Measurements from ENCODE around the gene INHBE. TPM values are rescaled to one million over a fixed set of nuclear protein-coding genes. Genes with fewer than 3 reads are reported as not detected.
"Not testable (repeated sequence)": the region's sequence is repeated elsewhere in the genome, so short reads cannot be mapped to it uniquely, and the experiment has no call there.

Gene INHBE
- total RNA-seq, 4 donors from 2014 or later: not detected

GRCh38 chr12:57489157-57489641 is 34.1 kb downstream of the INHBE start:
- peaks cover 8 to 16% (median 14%) of the 10 kb centered on the region in 4 donors for H3K4me1 ChIP-seq
- 81 to 85% methylated on average over 3 to 5 of the region's 5 CpGs for WGBS, 2 donors (ENCODE audit: low coverage in 1 of 2)
- in situ Hi-C loops (cut with MboI; ENCODE audit: low pct_ligation_motif_present in 1 of 4, low pct_unique_long_range_greater_than_20kb in 1 of 4, low sequenced_read_pairs in 3 of 4) (no loop called here), intact Hi-C loops (cut with DNase I; ENCODE audit: low total_unique reads) (no loop called here)
- no peak for DNase-seq
- no peaks in the 10 kb centered on the region for H3K9me3 ChIP-seq
- H3K27ac ChIP-seq: peak overlapping the region in 1 of 4 donors; percentile 87
- H3K4me3 ChIP-seq: peak overlapping the region in 2 of 4 donors; percentile 63 to 81
- TF ChIP-seq POLR2A (IDR thresholded peaks at IDR 0.05): no peak
- no peak for TF ChIP-seq POLR2AphosphoS5 (IDR thresholded peaks at IDR 0.05)
- TF ChIP-seq CTCF (IDR thresholded peaks at IDR 0.05): no peak
- no peak for TF ChIP-seq EP300 (IDR thresholded peaks at IDR 0.05; ENCODE audit: low read depth)
- peaks cover 0 to 21% (median 8%) of the 10 kb centered on the region in 4 donors for H3K36me3 ChIP-seq
- H3K27me3 ChIP-seq: no peaks in the 10 kb centered on the region

GRCh38 chr12:57490126-57490525 is 35.0 kb downstream of the INHBE start:
- intact Hi-C loops (cut with DNase I; ENCODE audit: low total_unique reads) (no loop called here), in situ Hi-C loops (cut with MboI; ENCODE audit: low pct_ligation_motif_present in 1 of 4, low pct_unique_long_range_greater_than_20kb in 1 of 4, low sequenced_read_pairs in 3 of 4) (no loop called here)
- Histone ChIP-seq H3K27ac (no peak overlapping the region), H3K4me1 (peaks cover 8 to 16% (median 14%) of the 10 kb centered on the region in 4 donors), H3K9me3 (no peaks in the 10 kb centered on the region), H3K36me3 (peaks cover 0 to 21% (median 8%) of the 10 kb centered on the region in 4 donors), H3K4me3 (no peak overlapping the region), H3K27me3 (no peaks in the 10 kb centered on the region)
- 94 to 100% methylated on average over 3 to 4 of the region's 4 CpGs for WGBS, 2 donors (ENCODE audit: low coverage in 1 of 2)
- no peak for TF ChIP-seq CTCF (IDR thresholded peaks at IDR 0.05)
- no peak for TF ChIP-seq POLR2A (IDR thresholded peaks at IDR 0.05)
- no peak for TF ChIP-seq EP300 (IDR thresholded peaks at IDR 0.05; ENCODE audit: low read depth)
- TF ChIP-seq POLR2AphosphoS5 (IDR thresholded peaks at IDR 0.05): no peak
- DNase-seq: no peak

- H3K4me3 ChIP-seq: no peak overlapping the region
- no peaks in the 10 kb centered on the region for H3K9me3 ChIP-seq
- in situ Hi-C loops (cut with MboI; ENCODE audit: low pct_ligation_motif_present in 1 of 4, low pct_unique_long_range_greater_than_20kb in 1 of 4, low sequenced_read_pairs in 3 of 4) (no loop called here), intact Hi-C loops (cut with DNase I; ENCODE audit: low total_unique reads) (no loop called here)
- no peak for DNase-seq
- H3K27ac ChIP-seq: no peak overlapping the region
- 76 to 90% methylated on average over 5 to 15 of the region's 15 CpGs for WGBS, 2 donors (ENCODE audit: low coverage in 1 of 2)
- TF ChIP-seq CTCF (IDR thresholded peaks at IDR 0.05): no peak
- no peaks in the 10 kb centered on the region for H3K27me3 ChIP-seq
- H3K4me1 ChIP-seq: peaks cover 8 to 16% (median 14%) of the 10 kb centered on the region in 4 donors
- H3K36me3 ChIP-seq: peaks cover 0 to 21% (median 8%) of the 10 kb centered on the region in 4 donors
Measured at GRCh38 chr12:57491393-57492280, 36.5 kb downstream of the INHBE start.

GRCh38 chr12:57495051-57495701 is 40.1 kb downstream of the INHBE start:
- H3K27me3 ChIP-seq; H3K27ac ChIP-seq; intact Hi-C loops (cut with DNase I; ENCODE audit: low total_unique reads); DNase-seq; H3K4me1 ChIP-seq; H3K4me3 ChIP-seq; H3K9me3 ChIP-seq; in situ Hi-C loops (cut with MboI; ENCODE audit: low pct_ligation_motif_present in 1 of 4, low pct_unique_long_range_greater_than_20kb in 1 of 4, low sequenced_read_pairs in 3 of 4): not testable (repeated sequence)
- 91% methylated on average over 37 of the region's 48 CpGs; no CpG with 5 or more reads in 1 of the 2 donors for WGBS, 2 donors (ENCODE audit: low coverage in 1 of 2)
- peaks cover 0 to 27% (median 11%) of the 10 kb centered on the region in 4 donors for H3K36me3 ChIP-seq

All from transverse colon (tissue), 4 donors.